ENCODE measurements around the gene PIK3CB.
"Not testable (repeated sequence)": the region's sequence is repeated elsewhere in the genome, so short reads cannot be mapped to it uniquely, and the experiment has no call there.

PIK3CB gene

DNA sequence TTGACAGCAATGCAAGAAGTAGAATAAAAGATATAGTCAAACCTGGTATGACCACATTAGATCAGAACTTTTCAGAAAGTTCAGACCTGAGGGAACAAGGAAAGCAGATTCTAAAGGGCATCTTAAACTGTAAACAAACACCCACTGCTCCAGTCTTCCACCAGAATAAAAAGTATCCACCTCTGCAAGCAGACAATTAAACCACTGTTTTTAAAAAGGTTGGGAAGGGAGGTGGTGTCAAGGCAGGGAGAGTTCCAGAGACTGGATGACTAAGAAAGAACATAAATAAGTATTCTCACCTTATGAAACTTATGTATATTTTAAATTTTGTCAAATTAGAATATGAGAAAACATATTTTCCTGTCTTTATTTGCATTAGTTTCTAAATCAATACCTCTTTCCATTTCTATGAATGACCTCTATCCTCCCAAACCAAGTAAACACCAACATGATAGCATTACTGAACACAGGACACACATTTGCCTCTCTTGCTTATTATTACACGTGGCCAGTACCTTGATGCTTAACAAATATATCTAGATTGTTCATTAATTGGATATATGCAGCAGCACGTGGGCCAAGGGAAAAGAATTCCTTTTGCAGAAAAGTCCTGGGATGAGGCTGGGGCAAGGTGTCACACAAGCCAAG lies 31.6 kb downstream of the PIK3CB start:
- DNase-seq (ENCODE audit: low read depth), result no peak

DNA sequence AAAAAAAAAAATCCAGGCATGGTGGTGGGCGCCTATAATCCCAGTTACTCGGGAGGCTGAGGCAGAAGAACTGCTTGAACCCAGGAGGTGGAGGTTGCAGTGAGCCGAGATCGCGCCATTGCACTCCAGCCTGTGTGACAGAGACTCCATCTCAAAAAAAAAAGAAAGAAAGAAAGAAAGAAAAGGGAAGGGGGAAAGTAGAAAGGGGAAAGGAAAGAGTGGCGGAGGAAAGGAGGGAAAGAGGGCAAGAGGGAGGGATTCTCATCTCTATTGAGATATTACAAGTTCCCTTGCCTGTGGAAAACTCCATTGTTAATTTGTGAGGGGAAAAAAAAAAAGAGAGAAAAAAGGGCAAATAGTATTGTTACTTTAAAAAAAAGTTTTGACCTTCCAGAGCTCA lies 32.5 kb downstream of the PIK3CB start:
- DNase-seq (ENCODE audit: low read depth), result not testable (repeated sequence)

DNA sequence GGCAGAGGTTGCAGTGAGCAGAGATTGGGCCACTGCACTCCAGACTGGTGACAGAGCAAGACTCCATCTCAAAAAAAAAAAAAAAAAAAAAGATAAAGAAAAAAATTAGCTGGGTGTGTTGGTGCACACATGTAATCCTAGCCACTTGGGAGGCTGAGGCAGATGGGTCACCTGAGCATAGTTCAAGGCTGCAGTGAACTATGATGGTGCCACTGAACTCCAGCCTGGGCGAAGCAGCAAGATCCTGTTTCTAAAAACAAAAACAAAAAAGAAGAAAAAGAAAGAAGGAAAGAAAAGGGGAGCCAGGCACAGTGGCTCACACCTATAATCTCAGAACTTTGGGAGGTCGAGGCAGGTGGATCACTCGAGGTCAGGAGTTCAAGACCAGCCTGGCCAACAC lies 32.9 kb downstream of the PIK3CB start:
- no peak for DNase-seq (ENCODE audit: low read depth)

DNA sequence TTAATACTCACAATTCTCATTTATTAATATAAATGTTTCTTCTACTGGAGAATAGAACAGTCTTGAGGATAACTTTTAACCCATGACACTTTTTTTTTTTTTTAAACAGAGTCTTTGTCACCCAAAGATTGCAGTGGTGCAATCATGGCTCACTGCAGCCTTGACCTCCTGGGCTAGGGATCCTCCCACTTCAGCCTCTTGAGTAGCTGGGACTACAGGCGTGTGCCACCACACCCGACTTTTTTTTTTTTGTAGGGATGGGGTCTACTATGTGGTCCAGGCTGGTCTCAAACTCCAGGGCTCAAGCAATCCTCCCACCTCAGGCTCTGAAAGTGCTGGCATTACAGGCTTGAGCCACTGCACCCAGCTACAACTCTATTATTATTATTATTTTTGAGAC lies 34.5 kb downstream of the PIK3CB start:
- no peak for DNase-seq (ENCODE audit: low read depth)

DNA sequence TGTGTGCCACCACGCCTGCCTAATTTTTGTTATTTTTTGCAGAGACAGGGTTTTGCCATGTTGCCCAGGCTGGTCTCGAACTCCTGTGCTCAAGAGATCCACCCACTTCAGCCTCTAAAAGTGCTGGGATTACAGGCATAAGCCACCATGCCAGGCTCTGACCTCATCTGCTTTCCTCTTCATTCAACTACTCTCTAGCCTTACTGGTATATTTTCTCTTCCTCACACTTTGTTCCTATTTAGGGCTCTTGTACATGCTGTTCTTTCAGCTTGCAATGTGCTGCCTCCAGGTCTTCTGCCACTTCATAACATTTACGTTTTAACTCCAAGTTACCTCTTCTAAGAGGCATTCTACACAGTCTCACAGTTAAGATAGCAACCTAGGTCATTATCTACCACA lies 34.9 kb downstream of the PIK3CB start:
- DNase-seq (ENCODE audit: low read depth), result no peak

DNA sequence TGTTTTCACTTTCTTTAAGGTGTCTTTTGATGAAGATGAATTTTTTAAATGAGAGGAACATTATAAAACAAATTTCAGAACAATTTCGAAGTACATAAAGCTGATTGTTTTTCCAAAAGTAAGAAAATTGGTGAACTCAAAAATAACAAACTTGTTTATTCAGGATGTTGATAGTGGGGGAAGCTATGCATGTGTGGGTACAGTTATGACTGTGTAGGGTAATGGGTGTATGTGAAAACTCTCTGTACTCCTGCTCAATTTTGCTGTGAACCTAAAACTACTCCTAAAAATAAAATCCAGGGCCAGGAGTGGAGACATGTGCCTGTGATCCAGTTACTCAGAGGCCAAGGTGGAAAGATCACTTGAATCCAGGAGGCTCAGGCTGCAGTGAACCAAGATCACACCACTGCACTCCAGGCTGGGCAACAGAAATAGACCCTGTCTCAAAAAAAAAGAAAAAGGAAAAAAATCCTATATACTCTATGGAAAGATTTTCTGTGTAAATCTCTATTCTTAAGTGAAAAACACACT lies 37.2 kb downstream of the PIK3CB start:
- DNase-seq (ENCODE audit: low read depth), result no peak

DNA sequence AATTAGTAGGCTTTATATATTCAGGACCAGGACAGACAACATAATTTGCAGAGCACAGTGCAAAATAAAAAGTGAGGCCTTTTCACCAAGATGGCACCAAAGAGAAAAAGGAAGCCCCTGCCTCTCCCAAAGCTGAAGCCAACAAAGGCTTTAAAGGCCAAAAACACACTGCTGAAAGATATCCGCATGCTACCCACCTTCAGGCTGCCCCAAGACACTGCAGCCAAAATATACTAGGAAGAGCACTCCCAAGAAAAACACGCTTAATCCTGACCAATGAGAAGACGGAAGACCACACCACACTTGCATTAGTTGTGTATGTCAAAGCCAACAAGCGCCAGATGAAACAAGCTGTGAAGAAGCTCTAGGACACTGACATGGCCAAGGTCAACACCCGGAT lies 38.0 kb downstream of the PIK3CB start:
- DNase-seq (ENCODE audit: low read depth), result no peak

DNA sequence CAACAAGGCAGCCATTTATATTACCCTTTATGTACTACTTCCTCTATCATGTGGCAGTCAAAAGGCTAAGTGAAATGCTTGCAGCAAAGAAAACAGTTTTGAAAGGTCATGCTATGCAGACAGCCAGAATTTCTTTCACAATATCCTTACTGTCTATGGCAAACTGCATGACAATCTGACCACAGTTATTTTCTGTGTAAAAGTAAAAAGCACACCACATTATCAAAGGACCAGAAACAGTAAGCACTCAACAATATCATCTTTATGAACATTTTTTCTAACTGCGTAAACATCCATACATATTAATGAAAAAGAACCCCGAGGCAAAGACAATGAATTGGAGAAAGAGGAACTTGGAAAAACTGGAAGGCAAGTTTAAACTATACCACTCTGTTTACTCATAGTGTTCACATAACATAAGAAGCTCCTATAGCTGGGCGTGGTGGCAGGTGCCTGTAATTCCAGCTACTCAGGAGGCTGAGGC lies 47.9 kb downstream of the PIK3CB start:
- no peak for DNase-seq (ENCODE audit: low read depth)

DNA sequence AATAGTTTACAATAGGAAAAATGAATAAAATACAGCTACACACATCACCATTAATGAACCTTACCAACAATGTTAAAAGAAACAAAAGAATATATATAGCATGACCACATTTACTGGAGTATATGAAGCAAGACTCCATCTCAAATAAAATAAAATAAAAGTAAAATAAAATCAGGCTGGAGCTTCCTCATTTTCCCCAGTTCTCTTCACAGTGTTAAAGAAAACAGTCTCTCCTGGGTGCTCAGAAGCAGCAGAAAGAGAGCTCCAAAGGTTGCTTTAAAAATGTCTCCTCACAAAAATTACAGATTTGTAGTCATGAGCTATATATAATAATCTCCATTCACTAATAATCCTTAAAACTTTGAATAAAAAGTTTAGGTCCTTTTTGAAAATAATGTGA lies 48.8 kb downstream of the PIK3CB start:
- DNase-seq (ENCODE audit: low read depth), result no peak

DNA sequence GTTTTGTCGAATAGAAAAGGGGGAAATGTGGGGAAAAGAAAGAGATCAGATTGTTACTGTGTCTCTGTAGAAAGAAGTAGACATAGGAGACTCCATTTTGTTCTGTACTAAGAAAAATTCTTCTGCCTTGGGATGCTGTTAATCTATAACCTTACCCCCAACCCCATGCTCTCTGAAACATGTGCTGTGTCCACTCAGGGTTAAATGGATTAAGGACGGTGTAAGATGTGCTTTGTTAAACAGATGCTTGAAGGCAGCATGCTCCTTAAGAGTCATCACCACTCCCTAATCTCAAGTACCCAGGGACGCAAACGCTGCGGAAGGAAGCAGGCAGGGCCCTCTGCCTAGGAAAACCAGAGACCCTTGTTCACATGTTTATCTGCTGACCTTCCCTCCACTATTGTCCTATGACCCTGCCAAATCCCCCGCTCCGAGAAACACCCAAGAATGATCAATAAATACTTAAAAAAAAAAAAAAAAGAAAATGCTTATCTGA lies 49.3 kb downstream of the PIK3CB start:
- not testable (repeated sequence) for DNase-seq (ENCODE audit: low read depth)

DNA sequence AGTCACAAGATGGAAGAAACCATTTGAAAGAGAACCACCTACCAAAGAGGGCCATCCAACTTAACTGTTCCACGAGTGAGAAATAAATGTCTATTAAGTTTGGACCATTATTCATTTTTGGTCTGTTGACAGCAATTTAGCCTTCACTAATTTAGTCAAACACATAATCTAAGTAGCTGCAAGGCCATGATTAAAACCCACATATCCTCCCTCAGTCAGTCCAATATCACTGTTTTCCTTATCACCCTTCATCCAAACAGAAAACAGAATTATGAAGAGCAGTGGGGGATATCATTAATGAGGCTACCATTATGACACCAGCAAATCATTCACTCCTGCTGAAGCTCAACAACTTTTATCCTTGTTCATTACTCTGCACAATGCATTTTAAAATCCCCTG lies 52.0 kb downstream of the PIK3CB start:
- no peak for DNase-seq (ENCODE audit: low read depth)

DNA sequence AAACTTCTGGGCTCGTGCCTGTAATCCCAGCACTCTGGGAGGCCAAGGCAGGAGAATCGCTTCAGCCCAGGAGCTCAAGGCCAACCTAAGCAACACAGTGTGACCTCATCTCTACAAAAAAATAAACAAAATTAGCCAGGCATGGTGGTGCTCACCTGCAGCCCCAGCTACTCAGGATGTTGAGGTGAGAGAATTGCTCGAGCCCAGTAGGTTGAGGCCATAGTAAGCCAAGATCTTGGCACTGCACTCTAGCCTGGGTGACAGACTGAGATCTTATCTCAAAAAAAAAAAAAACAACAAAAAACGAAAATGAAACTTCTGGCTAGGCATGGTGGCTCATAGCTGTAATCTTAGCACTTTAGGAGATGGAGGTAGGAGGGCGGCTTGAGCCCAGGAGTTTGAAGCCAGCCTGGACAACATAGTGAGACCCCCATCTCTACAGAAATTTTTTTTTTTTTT lies 53.7 kb downstream of the PIK3CB start:
- no peak for DNase-seq (ENCODE audit: low read depth)

DNA sequence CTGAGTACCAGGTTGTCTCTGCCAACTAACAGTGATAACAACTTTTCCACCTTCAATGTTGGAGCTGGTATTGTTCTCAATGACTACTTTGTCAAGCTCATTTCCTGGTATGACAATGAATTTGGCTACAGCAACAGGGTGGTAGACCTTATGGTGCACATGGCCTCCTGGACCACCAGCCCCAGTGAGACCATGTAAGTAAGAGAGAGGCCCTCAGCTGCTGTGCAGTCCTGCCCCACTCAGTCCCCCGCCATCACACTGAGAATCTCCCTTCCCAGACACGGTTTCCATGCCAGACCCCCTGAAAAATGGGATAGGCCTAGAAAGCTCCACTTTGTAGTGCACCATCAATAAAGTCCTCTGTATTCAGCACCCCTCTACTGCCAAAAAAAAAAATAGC lies 56.1 kb downstream of the PIK3CB start:
- no peak for DNase-seq (ENCODE audit: low read depth)

DNA sequence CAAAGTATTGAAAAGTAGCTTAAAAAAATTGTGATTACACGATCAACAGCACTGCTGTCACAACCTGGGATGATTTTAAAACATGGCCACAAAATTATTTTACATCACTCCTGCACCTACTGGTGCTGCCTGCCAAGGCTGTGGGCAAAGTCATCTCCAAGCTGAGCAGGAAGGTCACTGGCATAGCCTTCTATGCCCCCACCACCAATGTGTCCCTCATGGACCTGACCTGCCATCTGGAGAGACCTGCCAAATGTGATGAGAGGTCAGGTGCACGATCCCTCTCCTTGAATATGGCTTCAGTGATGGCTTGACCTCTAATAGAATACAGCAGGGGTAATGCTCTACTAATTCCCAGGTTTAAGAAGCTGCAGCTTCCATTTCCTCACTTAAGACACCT lies 57.8 kb downstream of the PIK3CB start:
- no peak for DNase-seq (ENCODE audit: low read depth)

DNA sequence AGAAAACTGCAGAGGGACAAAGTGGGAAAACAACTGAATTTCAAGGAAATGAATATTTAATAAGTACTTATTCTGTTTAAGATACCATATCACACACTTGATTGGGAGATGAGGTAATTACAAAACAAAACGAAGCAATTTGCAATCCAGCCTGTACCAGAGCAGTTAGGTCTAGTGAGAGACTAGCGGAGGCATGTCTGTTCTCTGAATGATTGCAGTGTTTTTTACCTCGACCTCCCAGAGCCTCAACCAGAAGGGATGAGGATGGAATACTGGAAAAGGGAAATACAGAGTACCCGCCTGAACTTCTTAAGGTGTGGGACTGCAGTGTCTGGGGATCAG lies 59.5 kb downstream of the PIK3CB start:
- no peak for DNase-seq (ENCODE audit: low read depth)

DNA sequence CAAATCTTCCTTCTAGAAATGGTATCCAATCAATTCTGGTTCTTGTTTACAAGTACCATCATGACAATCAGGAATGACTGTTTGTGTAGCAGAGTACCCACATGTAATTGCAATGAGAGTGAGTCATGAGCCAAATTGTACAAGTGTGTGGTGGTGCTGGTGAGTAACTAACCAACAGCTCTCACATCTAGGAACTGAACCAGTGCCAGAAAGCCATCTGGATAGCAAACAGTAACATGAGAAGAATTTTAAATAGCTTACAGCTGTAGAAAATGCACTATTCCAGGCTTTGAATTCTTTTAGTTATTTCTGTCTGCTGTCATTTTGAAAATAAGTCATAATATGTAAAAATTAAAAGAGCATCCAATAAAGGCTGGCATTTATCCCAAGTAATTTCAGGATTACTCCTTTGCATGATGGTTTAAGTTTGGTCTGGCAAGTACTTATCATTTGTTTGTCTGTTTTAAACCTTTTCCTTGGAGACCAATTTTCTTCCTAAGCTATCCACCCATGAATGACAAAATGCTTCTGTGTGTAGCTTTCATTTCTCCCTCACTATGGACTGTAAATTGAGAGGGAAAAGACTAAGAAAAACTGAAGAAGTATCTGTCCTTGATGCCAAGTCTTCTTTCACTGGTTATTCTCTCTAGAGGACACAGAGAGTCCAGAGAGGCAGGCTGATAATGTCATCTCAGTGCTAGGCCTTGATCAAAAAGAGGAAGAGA lies 60.0 kb downstream of the PIK3CB start:
- DNase-seq (ENCODE audit: low read depth), result no peak

DNA sequence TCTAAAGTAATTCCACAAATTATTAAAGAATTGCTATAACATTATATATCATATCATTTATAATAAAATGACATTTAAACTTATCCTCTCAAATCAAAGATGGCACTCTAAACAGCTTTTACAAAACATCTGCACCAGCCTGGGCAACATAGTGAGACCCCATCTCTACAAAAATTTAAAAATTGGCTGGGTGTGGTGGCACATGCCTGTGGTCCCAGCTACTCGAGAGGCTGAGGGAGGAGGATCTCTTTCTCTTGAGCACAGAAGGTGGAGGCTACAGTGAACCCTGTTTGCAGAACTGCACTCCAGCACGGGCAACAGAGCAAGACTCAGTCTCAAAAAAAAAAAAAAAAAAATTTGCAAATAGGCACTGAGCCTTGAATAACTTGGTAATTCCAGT lies 63.1 kb downstream of the PIK3CB start:
- no peak for DNase-seq (ENCODE audit: low read depth)

DNA sequence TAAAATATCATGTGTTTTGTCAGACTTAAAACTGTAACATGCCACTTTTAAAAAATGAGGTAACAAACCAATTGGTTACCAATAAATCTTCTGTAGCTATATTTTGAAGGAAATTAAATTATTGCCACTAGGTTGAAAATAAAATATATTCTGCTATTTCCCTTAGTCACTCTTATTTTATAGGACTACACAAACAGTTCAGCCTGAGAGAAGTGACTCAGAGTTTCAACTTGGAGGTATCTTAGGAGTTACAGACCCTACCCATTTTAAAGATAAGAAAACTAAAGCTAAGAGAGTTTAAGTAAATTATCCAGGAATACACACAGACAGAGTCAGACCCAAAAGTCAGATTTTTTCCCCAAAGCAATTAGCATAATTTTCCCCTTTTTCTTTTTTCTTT lies 65.1 kb downstream of the PIK3CB start:
- no peak for DNase-seq (ENCODE audit: low read depth)

DNA sequence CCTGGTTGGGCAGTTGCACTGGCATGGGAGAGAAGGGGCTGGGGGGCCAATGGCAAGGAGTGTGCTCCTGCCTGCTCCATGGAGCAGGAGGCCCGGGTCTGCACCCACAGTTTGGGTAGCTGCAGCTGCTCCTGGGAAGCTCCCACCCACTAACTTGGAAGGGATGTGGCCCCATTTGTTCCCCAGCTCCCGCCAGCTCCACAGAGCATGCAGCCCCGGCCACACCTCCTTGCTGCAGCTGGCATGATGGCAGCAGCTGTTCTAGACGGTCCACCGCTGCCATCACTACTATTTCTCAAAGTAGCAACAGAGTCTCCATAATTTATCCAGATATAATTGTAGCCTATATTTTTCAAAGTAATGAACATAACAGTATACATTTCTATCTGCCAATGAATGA lies 65.8 kb downstream of the PIK3CB start:
- DNase-seq (ENCODE audit: low read depth), result no peak

DNA sequence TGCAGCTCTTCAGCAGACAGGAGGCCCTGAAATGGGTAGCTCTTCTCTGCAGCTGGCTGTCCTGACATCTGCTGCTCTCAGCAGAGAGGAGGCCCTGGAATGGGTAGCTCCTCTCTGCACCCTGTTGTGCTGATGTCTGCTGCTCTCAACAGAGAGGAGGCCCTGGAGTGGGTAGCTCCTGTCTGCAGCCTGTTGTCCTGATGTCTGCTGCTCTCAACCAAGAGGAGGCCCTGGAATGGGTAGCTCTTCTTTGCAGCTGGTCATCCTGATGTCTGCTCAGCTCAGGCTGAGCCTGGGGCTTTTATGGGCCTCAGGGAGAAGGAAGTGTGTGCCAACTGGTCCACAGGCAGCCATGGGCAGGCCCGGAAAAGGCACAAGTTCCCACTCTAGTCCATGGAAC lies 66.6 kb downstream of the PIK3CB start:
- DNase-seq (ENCODE audit: low read depth), result no peak

DNA sequence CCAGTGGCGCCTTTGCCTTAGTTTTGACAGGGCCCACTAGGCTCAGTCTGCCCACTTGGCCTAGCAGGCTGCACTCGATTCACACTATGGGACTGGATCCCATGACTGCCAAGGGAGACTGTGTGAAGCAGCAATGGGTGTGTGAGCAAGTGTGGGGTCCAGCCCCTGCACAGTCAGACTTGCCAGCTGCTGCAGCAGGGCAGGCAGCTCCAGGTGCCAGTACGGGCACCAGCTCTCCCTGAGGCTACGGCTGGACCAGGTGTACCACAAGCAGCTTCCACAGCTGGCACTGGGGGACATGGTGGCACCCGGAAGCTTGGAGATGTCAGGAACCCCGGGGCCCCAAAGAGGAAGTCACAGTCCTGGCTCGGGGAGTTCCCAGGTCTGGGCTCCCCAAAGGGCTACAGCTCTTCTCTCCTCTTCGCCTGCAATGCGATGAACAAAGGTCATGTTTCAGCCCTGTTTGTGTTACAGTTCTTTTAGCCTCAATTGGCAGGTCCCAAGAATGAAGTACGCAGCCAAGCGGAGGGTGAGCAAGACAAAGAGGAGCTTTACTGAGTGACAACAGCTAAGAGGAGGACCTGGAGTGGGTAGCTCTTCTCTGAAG lies 67.1 kb downstream of the PIK3CB start:
- DNase-seq (ENCODE audit: low read depth), result no peak

DNA sequence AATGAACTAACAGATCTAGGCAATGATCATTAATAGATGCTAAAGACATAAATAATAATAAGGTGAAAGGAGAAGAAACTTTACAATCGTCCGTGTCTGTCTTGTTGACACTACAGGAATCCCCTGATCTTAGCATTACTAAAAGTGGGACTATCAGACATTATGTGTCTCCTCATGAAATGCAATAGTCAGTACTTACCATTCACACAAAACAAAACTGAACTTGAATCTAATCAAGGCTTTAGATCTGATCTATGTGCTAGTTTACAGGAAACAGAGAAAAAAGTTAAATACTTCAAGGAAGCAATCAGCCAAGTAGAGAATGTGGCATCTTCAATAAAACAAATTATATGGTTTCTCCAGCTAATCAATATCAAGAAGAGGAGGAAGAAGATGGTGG lies 73.7 kb downstream of the PIK3CB start:
- no peak for DNase-seq (ENCODE audit: low read depth)

DNA sequence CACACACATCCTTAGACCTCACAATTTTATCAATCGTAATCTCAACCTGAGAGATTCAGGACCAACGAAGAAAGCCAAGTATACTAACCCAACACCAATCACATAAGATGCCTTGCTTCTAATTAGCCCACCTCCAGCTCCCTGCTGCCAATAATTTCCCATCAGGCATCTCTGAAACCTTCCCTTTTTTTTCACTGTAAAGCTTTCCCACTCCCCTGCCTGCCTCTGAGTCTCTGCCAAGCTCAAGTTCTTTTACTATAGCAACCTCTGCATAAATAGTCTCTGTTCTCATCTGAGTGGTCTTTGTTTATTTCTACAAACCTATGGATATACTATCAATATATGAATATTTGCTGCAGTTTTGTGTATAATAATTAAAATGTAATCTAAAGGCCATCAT lies 86.5 kb downstream of the PIK3CB start:
- DNase-seq (ENCODE audit: low read depth), result no peak

Measured in CMK (cell line).